Neutrophil (primary cell): ENCODE results near the gene RCAN3.
"Not testable (repeated sequence)": the region's sequence is repeated elsewhere in the genome, so short reads cannot be mapped to it uniquely, and the experiment has no call there.

Experiments used
- H3K27ac ChIP-seq: fragments of 200-600 bp; sonication (generic); 2 replicates; pipeline ENCODE4 v1.5.1; 2016; ENCODE audit warnings: mild to moderate bottlenecking, moderate library complexity
- H3K27me3 ChIP-seq: fragments of 200-600 bp; sonication (generic); 2 replicates; pipeline ENCODE4 v1.6.0; 2016; ENCODE audit warnings: mild to moderate bottlenecking
- H3K36me3 ChIP-seq: fragments of 200-600 bp; sonication (generic); 2 replicates; pipeline ENCODE4 v1.5.1; 2017
- H3K4me1 ChIP-seq, 2 experiments: fragments of 200-600 bp in 1 of 2; sonication (generic) in 1 of 2; 1 replicate in 1 of 2; 2 replicates in 1 of 2; pipeline versions ENCODE4 v1.5.1 to v1.6.1; 2013 to 2016; ENCODE audit warnings: low read depth in 1 of 2, low read length in 1 of 2, mild to moderate bottlenecking in 1 of 2, moderate library complexity in 1 of 2; ENCODE audit not compliant: control insufficient read depth in 1 of 2, insufficient read depth in 1 of 2
- H3K4me3 ChIP-seq, 2 experiments: fragments of 200-600 bp in 1 of 2; sonication (generic) in 1 of 2; 1 replicate in 1 of 2; 2 replicates in 1 of 2; pipeline ENCODE4 v1.5.1; 2013 to 2016; ENCODE audit warnings: low read depth in 1 of 2, low read length in 1 of 2, mild to moderate bottlenecking in 1 of 2, moderate library complexity in 1 of 2
- H3K9me3 ChIP-seq: fragments of 200-600 bp; sonication (generic); 2 replicates; pipeline ENCODE4 v1.5.1; 2016
- TF ChIP-seq, protein P1 (sequence below): fragments of 200-600 bp; sonication (generic); IDR thresholded peaks from 2 replicates; pipeline ENCODE4 v1.5.1; 2016; ENCODE audit warnings: antibody characterized with exemption

The RCAN3 gene

DNA sequence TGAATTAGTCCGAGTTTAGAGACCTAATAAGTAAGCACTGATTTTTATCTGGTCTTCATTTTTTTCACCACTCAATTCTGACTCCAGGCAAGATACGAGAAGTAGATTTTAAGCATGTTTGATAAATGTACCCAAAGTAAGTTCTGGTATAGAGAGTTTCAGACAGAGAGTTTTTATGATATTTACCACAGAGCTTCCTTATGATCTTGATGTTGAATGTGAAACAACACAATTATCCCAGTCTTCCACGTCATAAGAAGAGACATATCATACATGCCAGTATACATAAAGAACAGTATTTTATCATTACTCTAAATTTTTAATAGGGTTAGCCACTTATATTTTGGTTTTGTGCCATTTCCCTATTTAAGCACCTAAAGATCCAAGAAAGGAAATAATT lies 45.4 kb downstream of the RCAN3 start:
- no peaks in the 10 kb centered on the region for H3K4me1 ChIP-seq
- H3K4me3 ChIP-seq = no peak overlapping the region
- TF ChIP-seq, protein P1, sequence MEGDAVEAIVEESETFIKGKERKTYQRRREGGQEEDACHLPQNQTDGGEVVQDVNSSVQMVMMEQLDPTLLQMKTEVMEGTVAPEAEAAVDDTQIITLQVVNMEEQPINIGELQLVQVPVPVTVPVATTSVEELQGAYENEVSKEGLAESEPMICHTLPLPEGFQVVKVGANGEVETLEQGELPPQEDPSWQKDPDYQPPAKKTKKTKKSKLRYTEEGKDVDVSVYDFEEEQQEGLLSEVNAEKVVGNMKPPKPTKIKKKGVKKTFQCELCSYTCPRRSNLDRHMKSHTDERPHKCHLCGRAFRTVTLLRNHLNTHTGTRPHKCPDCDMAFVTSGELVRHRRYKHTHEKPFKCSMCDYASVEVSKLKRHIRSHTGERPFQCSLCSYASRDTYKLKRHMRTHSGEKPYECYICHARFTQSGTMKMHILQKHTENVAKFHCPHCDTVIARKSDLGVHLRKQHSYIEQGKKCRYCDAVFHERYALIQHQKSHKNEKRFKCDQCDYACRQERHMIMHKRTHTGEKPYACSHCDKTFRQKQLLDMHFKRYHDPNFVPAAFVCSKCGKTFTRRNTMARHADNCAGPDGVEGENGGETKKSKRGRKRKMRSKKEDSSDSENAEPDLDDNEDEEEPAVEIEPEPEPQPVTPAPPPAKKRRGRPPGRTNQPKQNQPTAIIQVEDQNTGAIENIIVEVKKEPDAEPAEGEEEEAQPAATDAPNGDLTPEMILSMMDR = no peak
- no peak overlapping the region for H3K27ac ChIP-seq
- peaks cover 48% of the 10 kb centered on the region for H3K27me3 ChIP-seq
- H3K36me3 ChIP-seq = no peaks in the 10 kb centered on the region
- H3K9me3 ChIP-seq = no peaks in the 10 kb centered on the region

GRCh38 chr1:24549210-24549609 lies 46.6 kb downstream of the RCAN3 start:
- H3K27ac ChIP-seq, H3K36me3 ChIP-seq, H3K4me3 ChIP-seq, H3K9me3 ChIP-seq, H3K4me1 ChIP-seq: not testable (repeated sequence)
- peaks cover 60% of the 10 kb centered on the region for H3K27me3 ChIP-seq

GRCh38 chr1:24551290-24551959 lies 48.8 kb downstream of the RCAN3 start:
- Histone ChIP-seq H3K4me3 (no peak overlapping the region), H3K27ac (no peak overlapping the region), H3K9me3 (no peaks in the 10 kb centered on the region), H3K27me3 (peaks cover 82% of the 10 kb centered on the region), H3K36me3 (no peaks in the 10 kb centered on the region), H3K4me1 (peaks cover 0 to 7% of the 10 kb centered on the region in 2 experiments)
- TF ChIP-seq, protein P1 = no peak

- TF ChIP-seq, protein P1 = no peak
- Histone ChIP-seq H3K27ac (no peak overlapping the region), H3K4me3 (no peak overlapping the region), H3K4me1 (peaks cover 0 to 7% of the 10 kb centered on the region in 2 experiments), H3K9me3 (no peaks in the 10 kb centered on the region), H3K27me3 (peaks cover 88% of the 10 kb centered on the region), H3K36me3 (no peaks in the 10 kb centered on the region)
Measured at GRCh38 chr1:24551960-24552571, 49.4 kb downstream of the RCAN3 start.

DNA sequence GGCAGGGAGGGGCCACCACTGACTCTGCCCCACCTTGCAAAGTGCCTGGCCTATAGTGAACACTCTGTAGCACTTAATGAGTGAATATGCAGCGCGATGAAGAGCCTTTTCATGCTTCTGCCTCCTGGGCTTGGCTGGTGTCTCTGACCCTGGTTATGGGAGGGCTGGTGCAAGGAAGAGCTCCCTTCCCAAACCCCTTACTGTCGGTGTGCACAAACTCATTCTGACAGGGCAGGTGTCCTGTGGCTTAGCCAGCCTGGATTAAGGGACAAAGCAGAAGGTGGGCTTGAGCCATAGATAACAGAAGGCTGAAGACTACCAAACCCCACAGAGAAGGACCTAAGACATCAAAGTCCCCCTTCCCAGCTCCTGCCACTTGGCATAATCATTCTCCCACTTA lies 51.3 kb downstream of the RCAN3 start:
- Histone ChIP-seq H3K4me1 (peaks cover 0 to 7% of the 10 kb centered on the region in 2 experiments), H3K36me3 (no peaks in the 10 kb centered on the region), H3K27me3 (peaks cover 94% of the 10 kb centered on the region), H3K9me3 (no peaks in the 10 kb centered on the region), H3K4me3 (no peak overlapping the region), H3K27ac (no peak overlapping the region)
- TF ChIP-seq, protein P1 = no peak

GRCh38 chr1:24554714-24555113 lies 52.1 kb downstream of the RCAN3 start:
- Histone ChIP-seq H3K27me3 (peaks cover 93% of the 10 kb centered on the region), H3K36me3 (no peaks in the 10 kb centered on the region), H3K4me3 (no peak overlapping the region), H3K4me1 (peaks cover 0 to 7% of the 10 kb centered on the region in 2 experiments), H3K27ac (no peak overlapping the region), H3K9me3 (no peaks in the 10 kb centered on the region)
- TF ChIP-seq, protein P1 = no peak
